GM12872 (cell line): ENCODE data around the gene GOLPH3.

Experiments
- TF ChIP-seq, protein P1 (sequence below): IDR thresholded peaks from 3 replicates; pipeline ENCODE4 v1.5.1; 2011; ENCODE audit warnings: low read depth, mild to moderate bottlenecking, low read length, moderate library complexity; ENCODE audit not compliant: insufficient read depth

The GOLPH3 gene

DNA sequence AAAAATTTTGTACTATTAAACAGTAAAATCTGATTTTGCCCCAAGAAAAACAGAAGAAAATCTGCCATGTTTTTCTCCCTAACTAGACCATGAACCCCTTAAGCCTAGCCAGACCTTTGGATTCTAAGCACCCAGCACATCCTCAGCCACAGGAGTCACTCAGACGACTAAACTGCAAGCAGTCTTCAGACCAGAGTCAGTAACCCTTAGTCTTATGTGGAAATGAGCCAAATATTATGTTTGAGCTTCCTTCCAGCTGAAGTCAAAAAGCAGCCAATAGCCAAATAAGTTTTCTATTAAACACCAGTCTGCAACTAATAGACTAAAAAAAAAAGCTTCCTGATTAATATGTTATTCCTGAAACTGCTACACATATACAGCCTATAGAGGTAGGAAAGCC is 47.4 kb downstream of the GOLPH3 start:
- TF ChIP-seq, protein P1, sequence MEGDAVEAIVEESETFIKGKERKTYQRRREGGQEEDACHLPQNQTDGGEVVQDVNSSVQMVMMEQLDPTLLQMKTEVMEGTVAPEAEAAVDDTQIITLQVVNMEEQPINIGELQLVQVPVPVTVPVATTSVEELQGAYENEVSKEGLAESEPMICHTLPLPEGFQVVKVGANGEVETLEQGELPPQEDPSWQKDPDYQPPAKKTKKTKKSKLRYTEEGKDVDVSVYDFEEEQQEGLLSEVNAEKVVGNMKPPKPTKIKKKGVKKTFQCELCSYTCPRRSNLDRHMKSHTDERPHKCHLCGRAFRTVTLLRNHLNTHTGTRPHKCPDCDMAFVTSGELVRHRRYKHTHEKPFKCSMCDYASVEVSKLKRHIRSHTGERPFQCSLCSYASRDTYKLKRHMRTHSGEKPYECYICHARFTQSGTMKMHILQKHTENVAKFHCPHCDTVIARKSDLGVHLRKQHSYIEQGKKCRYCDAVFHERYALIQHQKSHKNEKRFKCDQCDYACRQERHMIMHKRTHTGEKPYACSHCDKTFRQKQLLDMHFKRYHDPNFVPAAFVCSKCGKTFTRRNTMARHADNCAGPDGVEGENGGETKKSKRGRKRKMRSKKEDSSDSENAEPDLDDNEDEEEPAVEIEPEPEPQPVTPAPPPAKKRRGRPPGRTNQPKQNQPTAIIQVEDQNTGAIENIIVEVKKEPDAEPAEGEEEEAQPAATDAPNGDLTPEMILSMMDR, result no peak

DNA sequence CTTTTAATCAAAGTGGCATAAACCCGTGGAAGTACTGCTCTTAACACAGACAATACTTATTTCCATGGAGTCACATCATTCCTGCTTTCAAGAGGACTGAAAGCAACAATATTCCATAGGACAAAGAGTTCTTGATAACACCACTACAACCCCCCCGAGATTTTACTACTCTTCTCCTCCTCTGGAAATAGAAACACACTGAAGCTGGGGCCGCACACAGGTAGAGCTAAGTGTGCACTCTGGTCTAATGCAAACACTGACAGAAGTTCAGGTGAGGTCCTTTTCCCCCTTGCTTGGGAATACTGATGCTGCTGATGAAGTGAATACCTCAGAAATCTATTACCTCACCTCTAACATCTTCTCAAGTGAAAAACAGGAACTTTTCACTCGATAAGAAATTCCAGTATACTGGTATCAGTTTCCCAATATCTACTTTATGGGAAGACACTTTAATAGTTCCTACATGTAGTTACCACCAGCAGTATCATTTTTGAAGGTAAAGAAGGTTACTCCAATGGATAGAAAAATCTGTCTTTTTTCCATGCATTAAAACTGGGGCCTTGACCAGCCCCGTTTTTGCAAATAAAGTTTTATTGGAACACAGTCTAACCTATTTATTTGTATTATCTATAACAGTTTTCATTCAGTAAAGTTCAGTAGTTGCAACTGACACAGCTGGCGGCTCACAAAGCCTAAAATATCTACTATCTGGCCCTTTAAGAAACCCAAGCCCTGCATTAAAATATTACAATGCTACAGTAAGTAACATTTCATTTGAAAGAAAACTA is 50.0 kb downstream of the GOLPH3 start:
- TF ChIP-seq, protein P1, result no peak

DNA sequence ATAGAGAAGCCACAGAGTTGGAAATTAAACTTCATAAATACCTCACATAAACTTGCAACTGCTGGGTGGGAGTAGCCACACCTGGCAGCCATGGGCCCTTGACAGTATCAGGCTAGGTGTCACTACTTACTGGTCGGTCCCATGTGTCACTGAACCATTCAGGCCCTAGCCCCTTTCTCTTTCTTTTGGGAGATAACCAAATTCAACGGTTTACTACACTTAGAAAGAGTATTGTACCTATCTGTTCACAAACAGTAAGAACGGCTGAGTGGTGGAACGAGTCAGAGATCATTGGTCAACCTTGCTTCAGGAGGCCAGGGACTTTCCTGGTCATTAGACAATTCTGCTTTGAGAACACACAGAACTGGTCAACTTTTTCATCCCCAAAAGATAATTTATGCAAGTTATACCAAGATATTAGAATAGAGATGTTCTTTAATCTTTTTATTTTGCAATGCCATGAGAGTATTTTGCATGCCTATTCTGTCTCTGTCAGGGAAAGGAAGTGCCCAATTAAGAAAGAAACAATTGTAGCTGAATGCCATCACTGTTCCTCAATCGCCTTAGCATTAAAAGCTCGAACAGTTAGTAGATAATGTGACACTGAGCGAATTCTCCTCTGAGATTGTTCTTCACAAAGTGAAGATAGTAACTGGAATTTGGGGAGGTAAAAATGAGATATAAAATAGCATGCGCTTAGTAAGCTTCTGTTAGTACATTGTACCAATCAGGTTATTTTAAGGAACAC is 50.9 kb downstream of the GOLPH3 start:
- TF ChIP-seq, protein P1, result no peak

- TF ChIP-seq, protein P1, result no peak
Observed at GRCh38 chr5:32116574-32117313, 57.4 kb downstream of the GOLPH3 start.

DNA sequence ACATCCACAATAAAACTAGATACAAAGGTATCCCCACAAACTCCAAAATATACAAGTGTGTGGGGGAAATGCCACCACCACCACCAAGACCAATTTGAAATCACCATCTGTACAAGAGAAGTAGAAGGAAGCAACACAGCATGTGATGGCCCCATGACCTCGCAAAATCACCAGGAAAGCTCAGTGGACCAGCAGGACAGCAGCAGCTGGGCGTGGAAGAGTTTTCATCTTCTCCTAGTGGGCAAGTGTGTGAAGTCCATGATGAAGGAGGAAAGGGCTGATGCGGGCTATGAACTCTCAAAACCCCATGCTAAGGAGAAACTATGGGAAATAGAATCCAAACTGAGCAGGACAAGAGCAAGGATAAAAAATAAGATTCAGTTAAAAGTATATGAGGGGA is 58.1 kb downstream of the GOLPH3 start:
- TF ChIP-seq, protein P1, result no peak

DNA sequence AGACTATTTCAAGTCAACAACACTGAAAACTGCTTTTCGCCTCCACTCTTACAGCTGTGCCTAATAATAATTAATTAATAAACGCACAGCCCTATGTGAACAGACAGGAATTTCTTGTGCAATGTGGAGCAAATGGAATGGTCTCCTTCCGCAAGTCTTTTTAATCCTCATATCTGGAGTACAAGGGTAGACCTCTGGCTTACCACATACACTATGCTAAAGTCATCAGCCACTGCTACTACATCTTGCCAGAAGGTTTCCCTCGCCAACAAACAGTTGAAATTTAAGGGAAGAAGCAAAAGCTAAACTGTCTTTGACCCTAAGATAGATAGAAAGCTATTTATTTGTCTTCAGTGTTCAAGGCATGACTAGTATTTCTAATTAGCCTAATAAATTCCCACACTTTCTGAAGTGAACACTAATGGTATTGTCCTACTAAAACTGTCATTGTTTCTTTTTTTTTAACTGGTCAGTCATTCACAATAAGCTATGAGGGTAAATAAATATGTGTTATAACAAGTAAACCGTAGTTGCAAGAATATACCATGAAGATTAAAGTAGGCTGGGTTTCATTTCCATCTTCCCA is 63.9 kb downstream of the GOLPH3 start:
- TF ChIP-seq, protein P1, result no peak

DNA sequence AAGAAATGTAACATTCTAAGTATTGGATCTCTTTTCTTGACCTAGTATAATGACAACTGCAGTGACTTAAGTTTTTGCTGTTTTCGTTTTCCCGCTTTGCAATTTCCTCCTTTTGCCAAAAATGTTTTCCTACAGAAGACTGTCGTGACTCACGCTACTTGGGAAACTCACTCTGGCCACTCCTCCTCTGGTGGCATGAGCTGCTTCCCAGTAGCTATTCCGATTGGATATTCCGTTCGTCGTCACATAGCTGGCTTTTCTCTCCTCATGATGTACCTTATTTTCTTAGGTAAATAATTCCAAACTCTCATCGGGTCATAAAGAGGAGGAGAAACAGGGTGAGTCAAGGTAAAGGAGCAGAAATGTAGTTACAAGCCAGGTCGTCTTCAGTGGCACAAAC is 64.9 kb downstream of the GOLPH3 start:
- TF ChIP-seq, protein P1, result no peak
